GM12878 (cell line): ENCODE data around the gene SSH3.

ENCODE experiments used
- CEBPB ChIP-seq, 2 experiments: fragments of 150-350 bp in 1 of 2; IDR thresholded peaks; 2 replicates each; pipeline ENCODE4 v1.6.1; 2012 to 2014; ENCODE audit warnings: low read depth in 2 of 2, low read length in 2 of 2, borderline replicate concordance in 1 of 2, inconsistent platforms in 1 of 2
- EP300 ChIP-seq, 2 experiments: fragments of 150-350 bp in 1 of 2; IDR thresholded peaks; 2 replicates each; pipeline ENCODE4 v1.6.1; 2011 to 2012; ENCODE audit warnings: low read depth in 2 of 2, low read length in 2 of 2, borderline replicate concordance in 1 of 2, improper control_type of control experiment in 1 of 2, inconsistent platforms in 1 of 2; ENCODE audit not compliant: control insufficient read depth in 1 of 2
- EZH2 ChIP-seq: IDR thresholded peaks from 2 replicates; pipeline ENCODE4 v1.6.1; 2012; ENCODE audit warnings: low read depth, mild to moderate bottlenecking, control low read depth, inconsistent platforms, low read length, borderline replicate concordance; ENCODE audit not compliant: control insufficient read depth
- HDAC2 ChIP-seq: fragments of 200-600 bp; sonication (generic); IDR thresholded peaks from 2 replicates; pipeline ENCODE4 v1.6.1; 2017
- HDGF ChIP-seq: fragments of 450-650 bp; IDR thresholded peaks from 2 replicates; pipeline ENCODE4 v1.6.1; 2016; ENCODE audit warnings: antibody characterized with exemption
- MXI1 ChIP-seq: fragments of 150-350 bp; IDR thresholded peaks from 2 replicates; pipeline ENCODE4 v1.6.1; 2011; ENCODE audit warnings: low read depth, mild to moderate bottlenecking, inconsistent platforms, low read length, improper control_type of control experiment
- POLR2A ChIP-seq: IDR thresholded peaks from 2 replicates; pipeline ENCODE4 v1.6.1; 2011; ENCODE audit warnings: low read depth, mild to moderate bottlenecking, low read length
- RCOR1 ChIP-seq: conservative IDR thresholded peaks from 2 replicates; pipeline ENCODE4 v1.6.1; 2012; ENCODE audit warnings: low read depth, low read length, improper control_type of control experiment
- SMAD1 ChIP-seq: fragments of 450-650 bp; IDR thresholded peaks from 2 replicates; pipeline ENCODE4 v1.6.1; 2018; ENCODE audit warnings: mild to moderate bottlenecking, low read depth; ENCODE audit not compliant: partially characterized antibody
- SP1 ChIP-seq: IDR thresholded peaks from one replicate; pipeline ENCODE4 v1.6.1; 2011; ENCODE audit warnings: low read depth, low read length
- SRF ChIP-seq, 2 experiments: IDR thresholded peaks; 2 replicates each; pipeline ENCODE4 v1.6.1; 2011; ENCODE audit warnings: low read depth in 2 of 2, low read length in 2 of 2, mild to moderate bottlenecking in 1 of 2, moderate library complexity in 1 of 2
- TARDBP ChIP-seq: IDR thresholded peaks from 2 replicates; pipeline ENCODE4 v1.6.1; 2016; ENCODE audit warnings: borderline replicate concordance
- TF ChIP-seq, protein P1 (sequence below): IDR thresholded peaks from 2 replicates; pipeline ENCODE4 v1.6.1; 2011; ENCODE audit warnings: low read depth, mild to moderate bottlenecking, low read length, moderate library complexity, borderline replicate concordance; ENCODE audit errors: extremely low read depth
- TF ChIP-seq, protein P2 (sequence below), 3 experiments: IDR thresholded peaks in 2 of 3; conservative IDR thresholded peaks in 1 of 3; 2 replicates each; pipeline ENCODE4 v1.5.1; 2011; ENCODE audit warnings: low read depth in 3 of 3, low read length in 3 of 3, mild to moderate bottlenecking in 3 of 3, control low read depth in 2 of 3, moderate library complexity in 2 of 3, inconsistent platforms in 1 of 3, mixed read lengths in 1 of 3; ENCODE audit not compliant: control insufficient read depth in 2 of 3, insufficient read depth in 1 of 3; ENCODE audit errors: extremely low read depth in 1 of 3

DNA sequence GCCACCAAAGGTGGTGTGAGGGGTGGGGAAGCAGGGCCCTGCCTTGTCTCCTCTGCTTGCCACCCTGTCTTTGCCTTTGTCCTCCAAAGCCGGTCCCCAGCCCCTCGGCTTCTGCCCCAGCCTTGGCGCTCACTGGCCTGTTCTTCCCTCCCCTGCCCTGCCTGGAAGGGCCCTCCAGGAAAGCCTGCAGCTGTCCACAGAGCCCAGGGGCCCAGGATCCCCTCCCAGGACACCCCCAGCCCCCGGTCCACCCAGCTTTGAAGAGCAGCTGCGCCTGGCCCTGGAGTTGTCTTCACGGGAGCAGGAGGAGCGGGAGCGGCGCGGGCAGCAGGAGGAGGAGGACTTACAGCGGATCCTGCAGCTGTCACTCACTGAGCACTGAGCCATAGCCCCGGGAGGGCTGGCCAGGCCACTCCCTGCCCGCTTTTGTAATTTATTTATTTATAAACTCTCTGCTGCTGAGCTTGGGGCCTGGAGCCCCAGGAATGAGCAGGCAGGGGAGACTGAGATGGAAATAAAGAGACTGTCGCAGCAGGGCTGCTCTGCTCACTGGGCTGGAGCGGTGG lies 1.3 kb upstream of the SSH3 start:
- TF ChIP-seq SRF (IDR thresholded peaks at IDR 0.05; ENCODE audit: low read depth in 2 of 2, low read length in 2 of 2) (no peak), RCOR1 (no peak), CEBPB (IDR thresholded peaks at IDR 0.05; ENCODE audit: borderline replicate concordance in 1 of 2, low read depth in 2 of 2, low read length in 2 of 2) (no peak), SMAD1 (no peak), HDAC2 (no peak), EP300 (IDR thresholded peaks at IDR 0.05; ENCODE audit: borderline replicate concordance in 1 of 2, control insufficient read depth in 1 of 2, low read depth in 2 of 2, low read length in 2 of 2) (no peak), HDGF (no peak), TARDBP (no peak), SP1 (no peak), EZH2 (no peak), MXI1 (no peak), POLR2A (no peak)
- TF ChIP-seq, protein P1, sequence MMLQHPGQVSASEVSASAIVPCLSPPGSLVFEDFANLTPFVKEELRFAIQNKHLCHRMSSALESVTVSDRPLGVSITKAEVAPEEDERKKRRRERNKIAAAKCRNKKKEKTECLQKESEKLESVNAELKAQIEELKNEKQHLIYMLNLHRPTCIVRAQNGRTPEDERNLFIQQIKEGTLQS: no peak
- TF ChIP-seq, protein P2, sequence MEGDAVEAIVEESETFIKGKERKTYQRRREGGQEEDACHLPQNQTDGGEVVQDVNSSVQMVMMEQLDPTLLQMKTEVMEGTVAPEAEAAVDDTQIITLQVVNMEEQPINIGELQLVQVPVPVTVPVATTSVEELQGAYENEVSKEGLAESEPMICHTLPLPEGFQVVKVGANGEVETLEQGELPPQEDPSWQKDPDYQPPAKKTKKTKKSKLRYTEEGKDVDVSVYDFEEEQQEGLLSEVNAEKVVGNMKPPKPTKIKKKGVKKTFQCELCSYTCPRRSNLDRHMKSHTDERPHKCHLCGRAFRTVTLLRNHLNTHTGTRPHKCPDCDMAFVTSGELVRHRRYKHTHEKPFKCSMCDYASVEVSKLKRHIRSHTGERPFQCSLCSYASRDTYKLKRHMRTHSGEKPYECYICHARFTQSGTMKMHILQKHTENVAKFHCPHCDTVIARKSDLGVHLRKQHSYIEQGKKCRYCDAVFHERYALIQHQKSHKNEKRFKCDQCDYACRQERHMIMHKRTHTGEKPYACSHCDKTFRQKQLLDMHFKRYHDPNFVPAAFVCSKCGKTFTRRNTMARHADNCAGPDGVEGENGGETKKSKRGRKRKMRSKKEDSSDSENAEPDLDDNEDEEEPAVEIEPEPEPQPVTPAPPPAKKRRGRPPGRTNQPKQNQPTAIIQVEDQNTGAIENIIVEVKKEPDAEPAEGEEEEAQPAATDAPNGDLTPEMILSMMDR (IDR thresholded peaks at IDR 0.05 in 2 of 3, conservative IDR thresholded peaks at IDR 0.05 in 1 of 3; ENCODE audit: control insufficient read depth in 2 of 3, extremely low read depth in 1 of 3, insufficient read depth in 1 of 3, low read depth in 3 of 3, low read length in 3 of 3): no peak
